Activated CD8-positive, alpha-beta memory T cell treated with anti-CD3 and anti-CD28 coated beads for 36 hours (primary cell): Measurements from ENCODE around the gene PSME3IP1. TPM values are rescaled to one million over a fixed set of nuclear protein-coding genes. Genes with fewer than 3 reads are reported as not detected.

Experiments used
- CTCF ChIA-PET: fragments of 350-600 bp; sonication (Branson Sonifier 250); formaldehyde crosslinking; loops from one replicate; lab custom pipeline; 2021; ENCODE audit warnings: antibody characterized with exemption; lab: Charles Lee
- POLR2A ChIA-PET: fragments of 350-600 bp; sonication (Branson Sonifier 250); formaldehyde crosslinking; loops from one replicate; lab custom pipeline; 2021; ENCODE audit warnings: antibody characterized with exemption; lab: Charles Lee
- total RNA-seq, 2 experiments: library from RNA; stranded (reverse); gene quantifications; one replicate each; pipeline ENCODE4 v1.2.3, GENCODE V29; 2021

PSME3IP1 gene
- total RNA-seq, 2 experiments from 2014 or later: 104 to 108 TPM

- ChIA-PET CTCF (interaction anchor here (0.7 to 1.5 kb wide), 2 partner anchors 9 to 68 kb away, joined by 3 to 4 read pairs; no protein-coding TSS in a partner anchor), POLR2A (no interaction called here)
These were observed 48.1 kb downstream of the PSME3IP1 start for GRCh38 chr16:57137566-57138273.

GRCh38 chr16:57137043-57137442, 48.8 kb downstream of the PSME3IP1 start:
- ChIA-PET CTCF (interaction anchor here (0.7 to 1.5 kb wide), 2 partner anchors 8 to 68 kb away, joined by 3 to 4 read pairs; no protein-coding TSS in a partner anchor), POLR2A (no interaction called here)

GRCh38 chr16:57134982-57135381, 50.9 kb downstream of the PSME3IP1 start:
- CTCF ChIA-PET: no interaction called here
- POLR2A ChIA-PET: no interaction called here

DNA sequence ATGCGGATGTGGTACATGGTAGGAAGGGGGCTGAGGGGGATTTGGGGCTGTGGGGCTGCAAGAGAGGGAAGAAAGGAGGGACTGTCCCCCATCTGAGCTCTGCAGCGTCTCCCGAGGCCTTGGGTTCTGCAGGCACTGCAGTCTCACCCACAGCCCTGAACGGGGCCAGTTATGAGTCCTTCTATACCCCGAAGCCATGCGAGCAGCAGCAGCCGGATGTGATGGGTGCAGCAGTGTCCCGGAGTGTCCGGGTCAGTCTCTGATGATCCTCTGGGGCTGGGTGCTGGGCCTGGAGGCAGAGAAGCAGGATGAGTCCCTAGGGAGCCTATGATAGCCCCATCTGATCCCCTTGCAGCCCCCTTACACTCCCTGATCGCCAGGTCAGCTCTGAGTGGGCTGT, 52.0 kb downstream of the PSME3IP1 start:
- POLR2A ChIA-PET: interaction anchor here (0.6 to 1.0 kb wide), 2 partner anchors 41 to 52 kb away, joined by 3 to 4 read pairs; partner anchors contain the start of gene PSME3IP1

DNA sequence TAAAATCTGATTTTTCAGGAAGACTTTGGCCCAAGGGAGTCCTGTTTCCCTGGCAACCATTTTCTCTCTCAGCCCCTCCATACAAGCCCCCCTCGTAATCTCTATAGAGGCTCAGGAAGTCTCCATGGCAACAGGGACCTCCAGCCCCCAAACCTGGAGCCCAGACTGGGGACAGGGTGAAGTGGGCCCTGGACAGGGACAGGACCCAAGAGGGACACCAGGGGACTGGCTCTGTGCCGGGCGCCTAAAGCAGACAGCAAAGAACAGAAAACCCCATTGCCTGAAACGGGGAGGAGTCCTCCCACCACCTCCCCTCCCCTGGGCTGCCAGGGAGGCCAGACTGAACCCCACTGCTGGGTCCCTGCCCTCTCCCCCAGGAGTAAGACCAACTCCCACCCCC, 52.8 kb downstream of the PSME3IP1 start:
- POLR2A ChIA-PET: no interaction called here
- CTCF ChIA-PET: no interaction called here

More for the DNA sequence above, 52.0 kb downstream of the PSME3IP1 start:
- CTCF ChIA-PET: no interaction called here

DNA sequence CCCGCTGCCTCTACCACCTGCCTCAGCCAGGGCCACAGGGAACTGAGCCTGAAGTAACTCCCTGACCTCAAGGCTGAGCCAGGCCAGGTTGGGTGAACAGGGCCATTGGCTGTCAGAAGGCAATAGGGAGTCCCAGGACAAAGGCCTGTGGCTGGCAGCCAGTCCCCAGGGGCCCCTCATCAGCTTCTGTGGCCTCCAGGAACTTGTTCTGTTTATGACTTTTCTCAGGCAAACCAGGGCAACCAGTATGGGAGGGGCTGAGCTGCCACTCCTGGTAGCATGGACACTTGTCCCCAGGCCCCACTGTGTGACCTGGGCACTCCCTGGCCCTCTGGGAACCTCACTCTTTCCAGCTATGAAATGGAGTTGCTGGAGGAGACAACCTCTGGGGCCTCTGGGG, 53.4 kb downstream of the PSME3IP1 start:
- ChIA-PET POLR2A (no interaction called here), CTCF (no interaction called here)

DNA sequence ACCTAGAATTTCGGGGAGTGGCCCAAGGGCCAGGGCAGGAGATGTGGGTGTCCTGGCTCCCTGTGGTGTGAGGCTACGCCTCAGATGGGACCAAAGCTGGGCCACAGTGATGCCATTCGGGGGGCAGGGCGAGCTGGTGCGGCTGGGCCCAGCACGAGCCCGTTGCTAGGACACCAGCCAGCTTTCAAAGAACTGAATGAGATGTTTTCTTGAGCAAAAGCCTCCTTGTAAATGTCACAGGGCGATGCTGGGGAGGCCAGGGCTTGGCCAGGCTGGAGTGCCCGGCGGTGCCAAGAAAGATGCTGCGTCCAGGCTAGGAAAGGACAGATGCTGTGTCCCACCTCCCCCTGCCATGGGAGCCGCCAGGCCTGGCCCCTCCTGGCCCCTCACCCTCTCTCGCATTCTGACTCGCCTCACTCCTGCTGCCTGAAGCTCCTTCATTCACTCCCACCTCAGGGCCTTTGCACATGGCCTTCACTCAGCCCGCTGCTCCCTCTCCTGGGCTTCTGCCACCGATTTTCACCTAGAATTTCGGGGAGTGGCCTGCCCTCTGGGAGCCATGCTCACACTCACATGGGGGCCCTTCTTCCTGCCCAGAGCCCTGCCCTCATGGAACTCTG, 54.4 kb downstream of the PSME3IP1 start:
- ChIA-PET CTCF (no interaction called here), POLR2A (no interaction called here)

- CTCF ChIA-PET: no interaction called here
- POLR2A ChIA-PET: interaction anchor here (0.5 kb wide), 1 partner anchor 129 kb away, joined by 3 read pairs; no protein-coding TSS in a partner anchor
These were observed 54.9 kb downstream of the PSME3IP1 start for GRCh38 chr16:57130950-57131321.

- ChIA-PET POLR2A (interaction anchor here (0.6 kb wide), 1 partner anchor 319 kb away, joined by 3 read pairs; no protein-coding TSS in a partner anchor), CTCF (interaction anchor here (0.8 to 2.6 kb wide), 3 partner anchors 8 to 45 kb away, joined by 4 to 13 read pairs (median 4); partner anchors contain the start of gene CPNE2)
These were observed 57.0 kb downstream of the PSME3IP1 start for GRCh38 chr16:57128771-57129389.

DNA sequence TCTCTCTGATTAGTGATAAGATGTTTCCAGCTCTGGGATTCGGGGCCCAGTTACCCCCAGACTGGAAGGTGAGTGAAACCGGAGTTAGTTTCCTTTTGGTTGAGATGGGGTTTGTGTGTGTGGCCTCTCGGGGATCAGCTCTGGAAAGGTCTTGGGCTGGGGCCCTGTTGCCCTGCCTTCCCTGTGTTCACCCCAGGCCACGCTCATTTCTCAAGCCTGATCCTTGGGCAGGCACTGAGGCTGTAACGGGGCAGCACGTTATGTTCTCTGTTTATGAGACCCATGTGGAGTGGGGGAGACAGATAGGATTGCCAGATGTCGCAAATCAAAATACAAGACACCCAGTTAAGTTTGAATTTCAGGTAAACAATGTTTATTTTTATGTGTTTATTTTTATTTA, 58.0 kb downstream of the PSME3IP1 start:
- POLR2A ChIA-PET: interaction anchor here (1.0 kb wide), 1 partner anchor 189 kb away, joined by 3 read pairs; no protein-coding TSS in a partner anchor
- CTCF ChIA-PET: interaction anchor here (1.4 to 2.6 kb wide), 2 partner anchors 36 to 44 kb away, joined by 3 to 13 read pairs; partner anchors contain the start of gene CPNE2

DNA sequence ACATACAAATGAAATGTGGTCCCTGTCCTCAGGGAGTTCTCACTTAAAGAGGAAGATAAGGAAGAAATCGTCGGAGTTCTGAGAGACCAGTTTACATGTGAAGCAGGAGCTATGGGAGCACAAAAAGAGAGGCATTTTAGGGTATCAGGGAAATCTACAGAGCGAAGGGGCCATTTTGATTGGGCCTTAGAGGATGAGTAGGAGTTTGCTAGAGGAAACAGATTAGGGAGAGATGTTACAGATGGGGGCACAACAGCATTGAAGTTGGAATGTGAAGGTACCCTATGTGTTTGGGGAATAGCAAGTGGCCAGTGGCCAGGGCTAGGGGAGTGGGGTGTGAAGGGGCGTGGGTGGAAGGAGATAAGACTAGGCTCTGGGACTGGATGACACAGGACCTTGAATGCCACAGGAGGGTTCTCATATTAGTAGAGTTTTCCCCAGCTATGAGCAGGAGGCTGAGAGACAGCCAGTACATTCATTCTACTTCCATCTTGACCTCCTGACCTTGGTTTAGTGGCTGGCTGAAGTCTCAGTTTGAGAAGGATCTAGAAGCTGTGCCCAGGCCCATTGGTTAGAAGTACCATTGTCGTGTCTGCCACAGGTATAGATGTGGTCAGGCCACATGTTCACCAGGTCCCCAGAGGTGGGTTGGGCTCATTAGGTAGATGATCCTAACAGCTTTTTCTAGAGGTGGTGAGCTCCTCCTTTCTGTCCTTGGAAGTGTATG, 58.6 kb downstream of the PSME3IP1 start:
- CTCF ChIA-PET: interaction anchor here (0.5 to 2.6 kb wide), 3 partner anchors 34 to 43 kb away, joined by 3 to 13 read pairs (median 3); partner anchors contain the start of gene CPNE2
- POLR2A ChIA-PET: interaction anchor here (1.0 kb wide), 1 partner anchor 189 kb away, joined by 3 read pairs; no protein-coding TSS in a partner anchor

DNA sequence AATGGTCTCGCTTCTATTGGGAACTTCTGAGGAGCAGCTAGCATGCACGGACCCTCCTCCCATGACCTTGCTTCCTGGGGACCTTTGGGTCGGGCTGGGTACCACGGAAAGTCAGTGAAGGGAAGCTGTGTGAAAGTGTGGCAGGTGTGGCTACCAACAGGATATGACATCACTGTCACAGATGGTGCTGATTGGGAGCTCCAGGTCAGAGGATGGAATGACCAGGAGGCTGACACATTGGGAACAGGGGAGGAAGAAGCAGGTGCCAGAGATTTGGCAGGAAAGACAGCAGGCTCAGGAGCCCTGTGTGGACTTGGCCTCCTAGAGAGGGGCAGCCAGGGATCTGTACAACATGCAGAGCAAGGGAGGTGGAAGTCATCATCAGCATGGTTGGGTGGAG, 59.4 kb downstream of the PSME3IP1 start:
- ChIA-PET POLR2A (interaction anchor here (0.5 kb wide), 1 partner anchor 27 kb away, joined by 3 read pairs; no protein-coding TSS in a partner anchor), CTCF (interaction anchor here (0.5 to 1.5 kb wide), 2 partner anchors 15 to 33 kb away, joined by 3 to 4 read pairs; no protein-coding TSS in a partner anchor)

DNA sequence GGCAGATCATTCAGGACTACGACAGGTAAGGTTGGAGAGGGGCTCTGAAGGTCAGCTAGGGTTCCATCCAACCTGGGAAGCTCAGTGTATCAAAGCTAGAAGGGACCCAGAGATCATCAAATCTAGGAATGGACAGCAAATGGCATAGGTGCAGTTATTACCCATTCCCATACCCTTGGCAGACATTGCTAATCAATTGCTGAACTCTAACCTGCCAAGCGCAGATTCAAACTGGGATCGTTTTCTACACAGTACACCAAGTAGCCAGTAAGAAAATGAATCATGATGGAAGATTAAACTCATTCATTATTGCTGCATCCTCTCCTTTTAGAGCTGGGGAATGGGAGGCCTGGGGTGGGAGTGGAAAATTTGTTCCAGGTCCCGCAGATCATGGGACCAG, 59.9 kb downstream of the PSME3IP1 start:
- POLR2A ChIA-PET: interaction anchor here (0.5 kb wide), 1 partner anchor 27 kb away, joined by 3 read pairs; no protein-coding TSS in a partner anchor
- CTCF ChIA-PET: interaction anchor here (1.5 kb wide), 1 partner anchor 16 kb away, joined by 4 read pairs; no protein-coding TSS in a partner anchor

DNA sequence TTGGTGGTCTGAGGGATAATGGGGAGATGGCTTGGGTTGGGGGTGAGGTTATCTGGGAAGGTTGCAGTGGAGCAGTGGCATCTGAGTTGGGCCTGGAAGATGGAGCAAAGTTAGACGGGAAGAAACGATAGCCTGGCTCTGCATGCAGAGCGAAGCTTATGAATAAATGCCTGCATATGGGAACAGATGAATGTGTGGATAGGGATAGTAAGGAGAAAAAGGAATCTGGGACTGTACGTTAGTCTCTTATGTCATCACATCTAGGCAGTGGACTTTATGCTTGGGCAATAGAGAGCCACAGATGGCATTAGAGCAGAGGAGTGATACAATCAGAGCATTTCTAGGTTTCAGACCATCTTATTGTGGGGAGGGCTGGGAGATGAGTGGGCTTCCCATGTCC, 60.5 kb downstream of the PSME3IP1 start:
- POLR2A ChIA-PET: no interaction called here
- CTCF ChIA-PET: interaction anchor here (1.5 kb wide), 1 partner anchor 16 kb away, joined by 4 read pairs; no protein-coding TSS in a partner anchor

- CTCF ChIA-PET: interaction anchor here (1.3 kb wide), 1 partner anchor 109 kb away, joined by 3 read pairs; no protein-coding TSS in a partner anchor
- POLR2A ChIA-PET: no interaction called here
These were observed 61.7 kb downstream of the PSME3IP1 start for GRCh38 chr16:57123974-57124674.

DNA sequence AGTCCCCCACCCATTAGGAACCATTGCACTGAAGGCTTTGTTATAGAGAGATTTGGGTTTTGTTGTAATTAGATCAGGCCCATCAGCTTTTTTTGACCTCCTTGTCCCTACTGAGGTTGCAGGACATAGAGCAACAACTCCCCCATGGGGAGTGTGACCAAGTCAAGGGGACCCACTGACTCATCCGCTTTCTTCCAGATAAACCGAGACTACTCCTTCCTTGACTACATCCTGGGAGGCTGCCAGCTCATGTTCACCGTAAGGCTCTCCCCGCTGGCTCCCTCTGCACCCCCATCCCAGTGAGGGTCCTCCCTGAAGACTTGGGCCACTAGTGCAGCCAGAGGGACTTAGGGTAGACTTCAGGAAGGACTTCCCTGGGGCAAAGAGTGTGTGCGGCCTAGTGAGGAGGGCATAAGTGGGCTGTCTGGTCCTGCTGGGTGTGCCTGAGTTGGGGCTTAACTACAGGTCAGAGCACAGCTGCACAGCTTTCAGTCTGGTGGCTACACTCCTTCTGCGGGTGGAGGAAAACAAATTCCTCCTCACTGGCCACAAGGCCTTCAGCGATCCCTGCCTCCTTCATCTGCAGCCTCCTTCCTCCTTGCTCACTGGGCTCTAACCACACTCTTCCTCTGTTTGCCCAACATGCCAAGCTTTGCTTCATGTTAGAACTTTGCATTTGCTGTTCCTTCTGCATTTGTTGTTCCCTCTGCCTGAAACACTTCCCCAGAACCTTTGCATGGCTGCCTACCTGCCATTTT, 62.4 kb downstream of the PSME3IP1 start:
- ChIA-PET CTCF (interaction anchor here (1.0 to 1.3 kb wide), 2 partner anchors 10 to 108 kb away, joined by 3 read pairs; no protein-coding TSS in a partner anchor), POLR2A (no interaction called here)

DNA sequence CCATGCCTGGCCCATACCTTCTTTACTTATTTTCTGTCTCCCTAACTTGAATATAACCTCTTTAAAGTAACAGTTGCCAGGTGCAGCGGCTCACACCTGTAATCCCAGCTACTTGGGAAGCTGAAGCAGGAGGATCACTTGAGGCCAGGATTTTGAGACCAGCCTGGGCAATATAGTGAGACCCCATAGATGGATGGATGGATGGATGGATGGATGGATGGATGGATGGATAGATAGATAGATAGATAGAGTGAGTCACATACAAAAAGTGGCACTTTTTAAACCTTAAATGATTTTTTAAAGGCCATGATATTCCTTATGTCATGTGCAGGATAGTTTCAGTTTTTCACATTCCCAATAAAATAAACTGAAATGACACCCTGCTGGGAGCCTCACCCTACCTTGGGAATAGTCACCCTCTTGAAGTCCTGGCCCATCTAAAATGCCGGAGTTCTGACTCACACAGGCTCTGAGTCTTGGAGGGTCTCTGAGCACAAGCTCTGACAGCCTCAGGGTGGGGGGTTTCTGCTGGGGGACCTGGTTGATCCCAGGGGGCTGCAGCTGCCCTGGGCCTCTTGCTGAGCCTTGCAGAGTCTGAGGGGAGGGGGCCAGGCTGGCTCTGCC, 67.3 kb downstream of the PSME3IP1 start:
- CTCF ChIA-PET: no interaction called here
- POLR2A ChIA-PET: no interaction called here
